Thymus (tissue), 11 donors: ENCODE measurements around the gene ZBTB16. TPM values are rescaled to one million over a fixed set of nuclear protein-coding genes. Genes with fewer than 3 reads are reported as not detected.

ENCODE experiments used
- DNase-seq, 9 donors: peaks; one replicate each; pipeline ENCODE4 v3.0.0-alpha.2; 2013; ENCODE audit warnings: low spot score in 9 of 9, low read depth in 6 of 9, missing footprints in 1 of 9
- H3K27ac ChIP-seq, 2 donors: one replicate each; pipeline ENCODE4 v1.5.1; 2013; ENCODE audit warnings: control low read depth in 1 of 2, low read depth in 1 of 2, low read length in 1 of 2, mild to moderate bottlenecking in 1 of 2, moderate library complexity in 1 of 2
- H3K27me3 ChIP-seq, 2 donors: one replicate each; pipeline ENCODE4 v1.5.1; 2013; ENCODE audit warnings: low read length in 1 of 2; ENCODE audit not compliant: control insufficient read depth in 2 of 2, insufficient read depth in 1 of 2
- H3K36me3 ChIP-seq, 2 donors: one replicate each; pipeline ENCODE4 v1.5.1; 2013; ENCODE audit warnings: low read length in 1 of 2, mild to moderate bottlenecking in 1 of 2, moderate library complexity in 1 of 2; ENCODE audit not compliant: control insufficient read depth in 2 of 2, insufficient read depth in 2 of 2
- H3K4me1 ChIP-seq, 2 donors: one replicate each; pipeline ENCODE4 v1.5.1; 2013; ENCODE audit warnings: low read length in 2 of 2; ENCODE audit not compliant: control insufficient read depth in 2 of 2, insufficient read depth in 2 of 2
- H3K4me3 ChIP-seq, 2 donors: one replicate each; pipeline ENCODE4 v1.5.1; 2013; ENCODE audit warnings: low read length in 2 of 2, control low read depth in 1 of 2, mild to moderate bottlenecking in 1 of 2
- H3K9me3 ChIP-seq, 2 donors: one replicate each; pipeline ENCODE4 v1.5.1; 2013; ENCODE audit warnings: low read length in 1 of 2, mild to moderate bottlenecking in 1 of 2; ENCODE audit not compliant: control insufficient read depth in 2 of 2, insufficient read depth in 1 of 2
- WGBS: extraction: QIAGEN DNeasy Blood & Tissue Kit; methylation state at CpG from one replicate; pipeline ENCODE4 v1.1.7; 2013; 5-methylcytosine and 5-hydroxymethylcytosine counted together
- polyA plus RNA-seq: library from polyadenylated mRNA; stranded (reverse); fragments of 200-250 nt; gene quantifications from one replicate; pipeline ENCODE4 v1.2.3, GENCODE V29; 2013
- total RNA-seq: library from RNA; stranded (reverse); fragments of 120-200 nt; gene quantifications from one replicate; pipeline ENCODE4 v1.2.4, GENCODE V29; 2013
- donor health status: healthy.

Gene ZBTB16
- total and polyA plus RNA-seq, 2 donors: 5.7 to 21.5 TPM

- peak in 3 of 9 donors; percentile 50 to 78 (median 54) for DNase-seq
- WGBS: 11% methylated on average over 8 of the region's 8 CpGs
- Histone ChIP-seq H3K4me1 (peaks cover 79 to 99% of the 10 kb centered on the region in 2 donors), H3K36me3 (no peaks in the 10 kb centered on the region), H3K27ac (peak overlapping the region; percentile 90 to 93), H3K4me3 (no peak overlapping the region), H3K9me3 (no peaks in the 10 kb centered on the region), H3K27me3 (no peaks in the 10 kb centered on the region)
These were observed 113.4 kb downstream of the ZBTB16 start for GRCh38 chr11:114172871-114173444.

GRCh38 chr11:114173843-114174242 is 114.3 kb downstream of the ZBTB16 start:
- H3K9me3 ChIP-seq: no peaks in the 10 kb centered on the region
- H3K4me3 ChIP-seq: no peak overlapping the region
- 91% methylated on average over 5 of the region's 5 CpGs for WGBS
- no peak for DNase-seq
- H3K4me1 ChIP-seq: peaks cover 76 to 96% of the 10 kb centered on the region in 2 donors
- H3K27ac ChIP-seq: peak overlapping the region in 1 of 2 donors; percentile 93
- no peaks in the 10 kb centered on the region for H3K36me3 ChIP-seq
- no peaks in the 10 kb centered on the region for H3K27me3 ChIP-seq

- Histone ChIP-seq H3K36me3 (no peaks in the 10 kb centered on the region), H3K4me3 (no peak overlapping the region), H3K27me3 (no peaks in the 10 kb centered on the region), H3K27ac (peak overlapping the region in 1 of 2 donors; percentile 0), H3K4me1 (peaks cover 75 to 96% of the 10 kb centered on the region in 2 donors), H3K9me3 (no peaks in the 10 kb centered on the region)
- 95% methylated on average over 3 of the region's 3 CpGs for WGBS
- DNase-seq: no peak
These were observed 115.4 kb downstream of the ZBTB16 start for GRCh38 chr11:114174712-114175495.

- no peaks in the 10 kb centered on the region for H3K27me3 ChIP-seq
- no peak overlapping the region for H3K27ac ChIP-seq
- no peak overlapping the region for H3K4me3 ChIP-seq
- no peaks in the 10 kb centered on the region for H3K36me3 ChIP-seq
- 95% methylated on average over 6 of the region's 6 CpGs for WGBS
- DNase-seq: no peak
- H3K9me3 ChIP-seq: no peaks in the 10 kb centered on the region
- peaks cover 71 to 96% of the 10 kb centered on the region in 2 donors for H3K4me1 ChIP-seq
These were observed 116.2 kb downstream of the ZBTB16 start for GRCh38 chr11:114175706-114176105.

GRCh38 chr11:114176321-114176720 is 116.8 kb downstream of the ZBTB16 start:
- peak in 1 of 9 donors; percentile 36 for DNase-seq
- Histone ChIP-seq H3K27me3 (no peaks in the 10 kb centered on the region), H3K4me3 (no peak overlapping the region), H3K36me3 (no peaks in the 10 kb centered on the region), H3K9me3 (no peaks in the 10 kb centered on the region), H3K27ac (no peak overlapping the region), H3K4me1 (peaks cover 68 to 91% of the 10 kb centered on the region in 2 donors)
- WGBS: 92% methylated on average over 8 of the region's 8 CpGs

GRCh38 chr11:114178656-114179055 is 119.1 kb downstream of the ZBTB16 start:
- Histone ChIP-seq H3K4me1 (peaks cover 60 to 91% of the 10 kb centered on the region in 2 donors), H3K27ac (peak overlapping the region in 1 of 2 donors; percentile 86), H3K36me3 (no peaks in the 10 kb centered on the region), H3K4me3 (no peak overlapping the region), H3K27me3 (no peaks in the 10 kb centered on the region), H3K9me3 (peaks cover 0 to 4% of the 10 kb centered on the region in 2 donors)
- 100% methylated on average over 1 of the region's 1 CpG for WGBS
- DNase-seq: no peak

- H3K27me3 ChIP-seq: no peaks in the 10 kb centered on the region
- 51% methylated on average over 5 of the region's 5 CpGs for WGBS
- peak overlapping the region in 1 of 2 donors; percentile 2 for H3K4me3 ChIP-seq
- no peaks in the 10 kb centered on the region for H3K36me3 ChIP-seq
- peaks cover 0 to 4% of the 10 kb centered on the region in 2 donors for H3K9me3 ChIP-seq
- peaks cover 56 to 87% of the 10 kb centered on the region in 2 donors for H3K4me1 ChIP-seq
- peak overlapping the region in 1 of 2 donors; percentile 89 for H3K27ac ChIP-seq
- DNase-seq: peak in 1 of 9 donors; percentile 34
These were observed 119.9 kb downstream of the ZBTB16 start for GRCh38 chr11:114179234-114179941.

GRCh38 chr11:114180301-114181055 is 121.0 kb downstream of the ZBTB16 start:
- no peaks in the 10 kb centered on the region for H3K27me3 ChIP-seq
- 84% methylated on average over 7 of the region's 7 CpGs for WGBS
- peak in 3 of 9 donors; percentile 35 to 71 (median 59) for DNase-seq
- H3K4me1 ChIP-seq: peaks cover 47 to 76% of the 10 kb centered on the region in 2 donors
- no peaks in the 10 kb centered on the region for H3K36me3 ChIP-seq
- no peak overlapping the region for H3K4me3 ChIP-seq
- peaks cover 0 to 4% of the 10 kb centered on the region in 2 donors for H3K9me3 ChIP-seq
- peak overlapping the region in 1 of 2 donors; percentile 89 for H3K27ac ChIP-seq
